BLaER1 (cell line): ENCODE measurements around the gene RTF2.
A peak's percentile ranks its signal among the peaks of the same experiment; 100 is the strongest.
"Not testable (repeated sequence)": the region's sequence is repeated elsewhere in the genome, so short reads cannot be mapped to it uniquely, and the experiment has no call there.

Experiments used
- H3K27ac ChIP-seq: shearing (Covaris generic); formaldehyde crosslinking; 2 replicates; pipeline ENCODE4 v1.8.1; 2022
- H3K27me3 ChIP-seq: shearing (Covaris generic); formaldehyde crosslinking; 2 replicates; pipeline ENCODE4 v1.8.1; 2022
- H3K36me3 ChIP-seq: shearing (Covaris generic); formaldehyde crosslinking; 2 replicates; pipeline ENCODE4 v1.8.1; 2022
- H3K4me1 ChIP-seq: shearing (Covaris generic); formaldehyde crosslinking; 2 replicates; pipeline ENCODE4 v1.8.1; 2022
- H3K4me2 ChIP-seq: shearing (Covaris generic); formaldehyde crosslinking; 2 replicates; pipeline ENCODE4 v1.8.1; 2022
- H3K4me3 ChIP-seq: shearing (Covaris generic); formaldehyde crosslinking; 2 replicates; pipeline ENCODE4 v1.8.1; 2022
- H3K9ac ChIP-seq: shearing (Covaris generic); formaldehyde crosslinking; 2 replicates; pipeline ENCODE4 v1.8.1; 2022
- H3K9me3 ChIP-seq: shearing (Covaris generic); formaldehyde crosslinking; 2 replicates; pipeline ENCODE4 v1.8.1; 2022
- H4K20me1 ChIP-seq: shearing (Covaris generic); formaldehyde crosslinking; 2 replicates; pipeline ENCODE4 v1.8.1; 2022
- Cebpa-rat ChIP-seq: shearing (Covaris generic); IDR thresholded peaks from 2 replicates; pipeline ENCODE4 v1.8.1; 2022

Gene RTF2

GRCh38 chr20:56516631-56517030 is 48.2 kb downstream of the RTF2 start:
- no peak for TF ChIP-seq Cebpa-rat
- H3K36me3 ChIP-seq, result peaks cover 98% of the 10 kb centered on the region
- no peak overlapping the region for H3K4me3 ChIP-seq
- H3K27ac ChIP-seq, result no peak overlapping the region
- no peak overlapping the region for H3K9ac ChIP-seq
- no peak overlapping the region for H3K4me2 ChIP-seq
- H3K9me3 ChIP-seq, result peaks cover 41% of the 10 kb centered on the region
- H4K20me1 ChIP-seq, result peaks cover 6% of the 10 kb centered on the region; the same call in 1 of the 2 replicates
- no peaks in the 10 kb centered on the region for H3K4me1 ChIP-seq
- no peaks in the 10 kb centered on the region for H3K27me3 ChIP-seq

GRCh38 chr20:56517211-56517610 is 48.8 kb downstream of the RTF2 start:
- Histone ChIP-seq H3K27me3 (no peaks in the 10 kb centered on the region), H3K27ac (no peak overlapping the region), H4K20me1 (peaks cover 6% of the 10 kb centered on the region; the same call in 1 of the 2 replicates), H3K9ac (no peak overlapping the region), H3K4me1 (no peaks in the 10 kb centered on the region), H3K4me3 (no peak overlapping the region), H3K4me2 (no peak overlapping the region), H3K9me3 (peaks cover 47% of the 10 kb centered on the region), H3K36me3 (peaks cover 98% of the 10 kb centered on the region)
- TF ChIP-seq Cebpa-rat, result no peak

- H3K4me3 ChIP-seq, result no peak overlapping the region
- H3K36me3 ChIP-seq, result peaks cover 95% of the 10 kb centered on the region
- no peak overlapping the region for H3K27ac ChIP-seq
- H3K9ac ChIP-seq, result no peak overlapping the region
- H3K27me3 ChIP-seq, result no peaks in the 10 kb centered on the region
- no peak for TF ChIP-seq Cebpa-rat
- peaks cover 50% of the 10 kb centered on the region for H3K9me3 ChIP-seq
- H3K4me2 ChIP-seq, result no peak overlapping the region
- H3K4me1 ChIP-seq, result no peaks in the 10 kb centered on the region
- H4K20me1 ChIP-seq, result peaks cover 6% of the 10 kb centered on the region; the same call in 1 of the 2 replicates
These were observed 49.2 kb downstream of the RTF2 start for GRCh38 chr20:56517641-56518040.

GRCh38 chr20:56518126-56518525 is 49.7 kb downstream of the RTF2 start:
- Histone ChIP-seq H3K27ac (no peak overlapping the region), H3K4me2 (no peak overlapping the region), H3K9ac (no peak overlapping the region), H4K20me1 (peaks cover 6% of the 10 kb centered on the region; the same call in 1 of the 2 replicates), H3K4me3 (no peak overlapping the region), H3K4me1 (no peaks in the 10 kb centered on the region), H3K27me3 (no peaks in the 10 kb centered on the region), H3K36me3 (peaks cover 90% of the 10 kb centered on the region), H3K9me3 (peaks cover 50% of the 10 kb centered on the region)
- TF ChIP-seq Cebpa-rat, result no peak

GRCh38 chr20:56518721-56519398 is 50.4 kb downstream of the RTF2 start:
- no peak overlapping the region for H3K27ac ChIP-seq
- no peak overlapping the region for H3K9ac ChIP-seq
- no peaks in the 10 kb centered on the region for H3K27me3 ChIP-seq
- TF ChIP-seq Cebpa-rat, result no peak
- H3K4me1 ChIP-seq, result no peaks in the 10 kb centered on the region
- H3K9me3 ChIP-seq, result peaks cover 50% of the 10 kb centered on the region
- peaks cover 83% of the 10 kb centered on the region for H3K36me3 ChIP-seq
- no peak overlapping the region for H3K4me3 ChIP-seq
- no peak overlapping the region for H3K4me2 ChIP-seq
- H4K20me1 ChIP-seq, result peaks cover 2% of the 10 kb centered on the region; the same call in 1 of the 2 replicates

- peaks cover 50% of the 10 kb centered on the region for H3K9me3 ChIP-seq
- no peaks in the 10 kb centered on the region for H3K4me1 ChIP-seq
- H3K27me3 ChIP-seq, result no peaks in the 10 kb centered on the region
- H3K9ac ChIP-seq, result no peak overlapping the region
- H3K36me3 ChIP-seq, result peaks cover 77% of the 10 kb centered on the region
- no peak overlapping the region for H3K27ac ChIP-seq
- 0 out of 2 replicates have a peak overlapping the region, but pooled peaks have one; percentile 16 for H3K4me3 ChIP-seq
- TF ChIP-seq Cebpa-rat, result no peak
- H3K4me2 ChIP-seq, result no peak overlapping the region
- H4K20me1 ChIP-seq, result no peaks in the 10 kb centered on the region; the same call in 1 of the 2 replicates
These were observed 51.1 kb downstream of the RTF2 start for GRCh38 chr20:56519551-56519950.

- TF ChIP-seq Cebpa-rat, result no peak
- Histone ChIP-seq H3K9me3 (peaks cover 50% of the 10 kb centered on the region), H3K4me3 (peak overlapping the region; percentile 16; the same call in 1 of the 2 replicates), H4K20me1 (no peaks in the 10 kb centered on the region; the same call in 1 of the 2 replicates), H3K4me2 (no peak overlapping the region), H3K36me3 (peaks cover 71% of the 10 kb centered on the region), H3K4me1 (no peaks in the 10 kb centered on the region), H3K27me3 (no peaks in the 10 kb centered on the region), H3K27ac (no peak overlapping the region), H3K9ac (no peak overlapping the region)
These were observed 51.8 kb downstream of the RTF2 start for GRCh38 chr20:56520180-56520579.

- H3K27ac ChIP-seq, H3K4me2 ChIP-seq, H4K20me1 ChIP-seq, H3K27me3 ChIP-seq, H3K4me1 ChIP-seq, H3K9ac ChIP-seq: not testable (repeated sequence)
- H3K9me3 ChIP-seq, result peaks cover 50% of the 10 kb centered on the region
- H3K36me3 ChIP-seq, result peaks cover 64% of the 10 kb centered on the region
- H3K4me3 ChIP-seq, result peak overlapping the region; percentile 16; the same call in 1 of the 2 replicates
These were observed 52.4 kb downstream of the RTF2 start for GRCh38 chr20:56520746-56521354.

- no peaks in the 10 kb centered on the region for H3K27me3 ChIP-seq
- no peak overlapping the region for H3K27ac ChIP-seq
- H3K4me1 ChIP-seq, result no peaks in the 10 kb centered on the region
- H4K20me1 ChIP-seq, result no peaks in the 10 kb centered on the region
- H3K9me3 ChIP-seq, result peaks cover 50% of the 10 kb centered on the region
- no peak overlapping the region for H3K9ac ChIP-seq
- no peak overlapping the region for H3K4me3 ChIP-seq
- H3K4me2 ChIP-seq, result no peak overlapping the region
- TF ChIP-seq Cebpa-rat, result no peak
- H3K36me3 ChIP-seq, result peaks cover 51% of the 10 kb centered on the region
These were observed 53.9 kb downstream of the RTF2 start for GRCh38 chr20:56522311-56522710.

GRCh38 chr20:56524444-56524843 is 56.0 kb downstream of the RTF2 start, which contains the start of gene FAM209A:
FAM209A (plus strand) TSS chr20:56524744; CDS start chr20:56524809, 65 bp downstream.
- not testable (repeated sequence) for H3K4me3 ChIP-seq, H3K4me2 ChIP-seq, H4K20me1 ChIP-seq, H3K9ac ChIP-seq, H3K4me1 ChIP-seq, H3K27ac ChIP-seq, H3K27me3 ChIP-seq
- Histone ChIP-seq H3K36me3 (peaks cover 29% of the 10 kb centered on the region), H3K9me3 (peaks cover 30% of the 10 kb centered on the region)
